Lower leg skin (tissue), 3 donors: Measurements from ENCODE around the gene C22orf31.

Experiments used
- CTCF ChIP-seq, 3 donors: fragments of 450-650 bp; IDR thresholded peaks; one replicate each; pipeline ENCODE4 v1.5.1; 2016; ENCODE audit warnings: antibody characterized with exemption in 3 of 3, mild to moderate bottlenecking in 3 of 3, moderate library complexity in 2 of 3
- POLR2A ChIP-seq, 2 donors: fragments of 450-650 bp; IDR thresholded peaks; one replicate each; pipeline ENCODE4 v1.6.1; 2016 to 2017; ENCODE audit warnings: antibody characterized with exemption in 2 of 2, mild to moderate bottlenecking in 1 of 2, moderate library complexity in 1 of 2

- TF ChIP-seq CTCF (IDR thresholded peaks at IDR 0.05) (no peak), POLR2A (IDR thresholded peaks at IDR 0.05) (no peak)
Measured at GRCh38 chr22:29105468-29105867, 43.8 kb upstream of the C22orf31 start.
